ENCODE results near the gene SUMF2. TPM values are rescaled to one million over a fixed set of nuclear protein-coding genes. Genes with fewer than 3 reads are reported as not detected.
A peak's percentile ranks its signal among the peaks of the same experiment; 100 is the strongest.

The SUMF2 gene
- total and polyA plus RNA-seq, 2 of the 13 experiments (the other 11 are each of a cell fraction or from before 2014, with no cell fraction given), result 48.9 to 54.4 TPM

- 0 out of 2 replicates have a peak, but pooled peaks have one; percentile 54 for TF ChIP-seq ZNF142 (CRISPR knock-in tag; IDR thresholded peaks at IDR 0.05)
- TF ChIP-seq ZNF710 (CRISPR knock-in tag; IDR thresholded peaks at IDR 0.05; ENCODE audit: borderline replicate concordance), result peak; percentile 74
- TF ChIP-seq ZBTB3 (CRISPR knock-in tag; IDR thresholded peaks at IDR 0.05; ENCODE audit: borderline replicate concordance, low read depth), result no peak
- TF ChIP-seq ZNF281 (CRISPR knock-in tag; IDR thresholded peaks at IDR 0.05; ENCODE audit: borderline replicate concordance), result 0 out of 2 replicates have a peak, but pooled peaks have one; percentile 33
- no peak for TF ChIP-seq HOMEZ (CRISPR knock-in tag; IDR thresholded peaks at IDR 0.05; ENCODE audit: low read depth)
- 0 out of 2 replicates have a peak, but pooled peaks have one; percentile 32 for TF ChIP-seq KLF15 (CRISPR knock-in tag; IDR thresholded peaks at IDR 0.05; ENCODE audit: borderline replicate concordance)
- TF ChIP-seq POLR2AphosphoS2 (IDR thresholded peaks at IDR 0.05; ENCODE audit: low read depth, low read length), result 0 out of 2 replicates have a peak, but pooled peaks have one; percentile 56
- TF ChIP-seq ZNF670 (CRISPR knock-in tag; IDR thresholded peaks at IDR 0.05; ENCODE audit: borderline replicate concordance), result no peak
- TF ChIP-seq ZKSCAN5 (CRISPR knock-in tag; IDR thresholded peaks at IDR 0.05), result no peak
- peak; percentile 47 for TF ChIP-seq FOSL2 (CRISPR knock-in tag; IDR thresholded peaks at IDR 0.05)
- peak; percentile 57 for TF ChIP-seq RARA (CRISPR knock-in tag; IDR thresholded peaks at IDR 0.05)
- peak; percentile 76; the same call in 1 of the 2 replicates for TF ChIP-seq ZNF747 (CRISPR knock-in tag; IDR thresholded peaks at IDR 0.05; ENCODE audit: borderline replicate concordance)
These were observed at the start of gene SUMF2 (continued) for GRCh38 chr7:56063882-56064625.

Measured in HepG2 (cell line).